ENCODE data around the gene SENP3. TPM values are rescaled to one million over a fixed set of nuclear protein-coding genes. Genes with fewer than 3 reads are reported as not detected.

SENP3 gene
- total and polyA plus RNA-seq, 2 of the 13 experiments (the other 11 are each of a cell fraction or from before 2014, with no cell fraction given), result 55.8 to 75.4 TPM

DNA sequence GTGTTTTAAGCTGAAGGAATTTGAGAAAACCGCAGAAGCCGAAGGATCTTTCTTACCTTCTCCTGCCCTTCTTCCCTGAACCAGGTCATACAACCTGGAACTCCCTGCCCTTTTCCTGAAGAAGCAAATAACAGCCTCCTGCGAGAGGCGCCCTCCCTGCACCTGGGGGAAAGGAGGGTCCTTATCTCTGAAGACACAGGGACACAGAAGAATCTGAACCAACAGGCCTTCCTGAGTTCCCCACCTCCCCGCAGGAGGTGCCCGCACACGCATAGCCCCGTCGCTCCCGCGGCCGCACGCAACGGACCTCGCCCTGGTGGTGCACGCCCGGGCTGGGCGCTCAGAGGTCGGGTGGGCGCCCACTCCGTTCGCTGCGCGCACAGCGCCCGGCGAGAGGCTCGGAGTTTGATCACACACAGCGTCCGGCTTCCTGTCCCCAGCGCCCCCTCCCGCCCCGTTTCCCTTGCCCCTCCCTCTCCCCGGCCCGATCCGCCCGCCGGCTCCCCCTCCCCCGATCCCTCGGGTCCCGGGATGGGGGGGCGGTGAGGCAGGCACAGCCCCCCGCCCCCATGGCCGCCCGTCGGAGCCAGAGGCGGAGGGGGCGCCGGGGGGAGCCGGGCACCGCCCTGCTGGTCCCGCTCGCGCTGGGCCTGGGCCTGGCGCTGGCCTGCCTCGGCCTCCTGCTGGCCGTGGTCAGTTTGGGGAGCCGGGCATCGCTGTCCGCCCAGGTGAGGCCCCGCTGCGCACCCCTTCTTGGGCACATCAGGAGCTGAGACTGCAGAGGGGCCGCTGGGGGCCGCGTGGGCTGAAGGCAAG lies 12.9 kb upstream of the SENP3 start, which contains the start of gene TNFSF12 (continued):
- TF ChIP-seq, protein P1, sequence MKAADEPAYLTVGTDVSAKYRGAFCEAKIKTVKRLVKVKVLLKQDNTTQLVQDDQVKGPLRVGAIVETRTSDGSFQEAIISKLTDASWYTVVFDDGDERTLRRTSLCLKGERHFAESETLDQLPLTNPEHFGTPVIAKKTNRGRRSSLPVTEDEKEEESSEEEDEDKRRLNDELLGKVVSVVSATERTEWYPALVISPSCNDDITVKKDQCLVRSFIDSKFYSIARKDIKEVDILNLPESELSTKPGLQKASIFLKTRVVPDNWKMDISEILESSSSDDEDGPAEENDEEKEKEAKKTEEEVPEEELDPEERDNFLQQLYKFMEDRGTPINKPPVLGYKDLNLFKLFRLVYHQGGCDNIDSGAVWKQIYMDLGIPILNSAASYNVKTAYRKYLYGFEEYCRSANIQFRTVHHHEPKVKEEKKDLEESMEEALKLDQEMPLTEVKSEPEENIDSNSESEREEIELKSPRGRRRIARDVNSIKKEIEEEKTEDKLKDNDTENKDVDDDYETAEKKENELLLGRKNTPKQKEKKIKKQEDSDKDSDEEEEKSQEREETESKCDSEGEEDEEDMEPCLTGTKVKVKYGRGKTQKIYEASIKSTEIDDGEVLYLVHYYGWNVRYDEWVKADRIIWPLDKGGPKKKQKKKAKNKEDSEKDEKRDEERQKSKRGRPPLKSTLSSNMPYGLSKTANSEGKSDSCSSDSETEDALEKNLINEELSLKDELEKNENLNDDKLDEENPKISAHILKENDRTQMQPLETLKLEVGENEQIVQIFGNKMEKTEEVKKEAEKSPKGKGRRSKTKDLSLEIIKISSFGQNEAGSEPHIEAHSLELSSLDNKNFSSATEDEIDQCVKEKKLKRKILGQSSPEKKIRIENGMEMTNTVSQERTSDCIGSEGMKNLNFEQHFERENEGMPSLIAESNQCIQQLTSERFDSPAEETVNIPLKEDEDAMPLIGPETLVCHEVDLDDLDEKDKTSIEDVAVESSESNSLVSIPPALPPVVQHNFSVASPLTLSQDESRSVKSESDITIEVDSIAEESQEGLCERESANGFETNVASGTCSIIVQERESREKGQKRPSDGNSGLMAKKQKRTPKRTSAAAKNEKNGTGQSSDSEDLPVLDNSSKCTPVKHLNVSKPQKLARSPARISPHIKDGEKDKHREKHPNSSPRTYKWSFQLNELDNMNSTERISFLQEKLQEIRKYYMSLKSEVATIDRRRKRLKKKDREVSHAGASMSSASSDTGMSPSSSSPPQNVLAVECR (CRISPR knock-in tag; IDR thresholded peaks at IDR 0.05; ENCODE audit: borderline replicate concordance), result 0 out of 2 replicates have a peak, but pooled peaks have one; percentile 10
- no peak for TF ChIP-seq SNAI1 (CRISPR knock-in tag; IDR thresholded peaks at IDR 0.05; ENCODE audit: borderline replicate concordance)
- TF ChIP-seq ZNF383 (CRISPR knock-in tag; IDR thresholded peaks at IDR 0.05; ENCODE audit: borderline replicate concordance), result no peak
- no peak for TF ChIP-seq ZNF367 (CRISPR knock-in tag; IDR thresholded peaks at IDR 0.05; ENCODE audit: borderline replicate concordance)
- no peak for TF ChIP-seq MIER3 (CRISPR knock-in tag; IDR thresholded peaks at IDR 0.05; ENCODE audit: borderline replicate concordance)
- TF ChIP-seq GABPB1 (CRISPR knock-in tag; IDR thresholded peaks at IDR 0.05), result peak; percentile 62; the same call in 1 of the 2 replicates
- TF ChIP-seq ZNF563 (CRISPR knock-in tag; IDR thresholded peaks at IDR 0.05), result no peak
- TF ChIP-seq MXD4 (CRISPR knock-in tag; IDR thresholded peaks at IDR 0.05), result 0 out of 2 replicates have a peak, but pooled peaks have one; percentile 28
- TF ChIP-seq KDM5A (IDR thresholded peaks at IDR 0.05; ENCODE audit: borderline replicate concordance, low read length), result no peak
- TF ChIP-seq SP5 (CRISPR knock-in tag; IDR thresholded peaks at IDR 0.05; ENCODE audit: borderline replicate concordance, low read depth), result peak; percentile 45; the same call in 1 of the 2 replicates
- TF ChIP-seq, protein P2, sequence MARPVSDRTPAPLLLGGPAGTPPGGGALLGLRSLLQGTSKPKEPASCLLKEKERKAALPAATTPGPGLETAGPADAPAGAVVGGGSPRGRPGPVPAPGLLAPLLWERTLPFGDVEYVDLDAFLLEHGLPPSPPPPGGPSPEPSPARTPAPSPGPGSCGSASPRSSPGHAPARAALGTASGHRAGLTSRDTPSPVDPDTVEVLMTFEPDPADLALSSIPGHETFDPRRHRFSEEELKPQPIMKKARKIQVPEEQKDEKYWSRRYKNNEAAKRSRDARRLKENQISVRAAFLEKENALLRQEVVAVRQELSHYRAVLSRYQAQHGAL (CRISPR knock-in tag; IDR thresholded peaks at IDR 0.05; ENCODE audit: not compliant biosample characterization), result no peak
- 0 out of 2 replicates have a peak, but pooled peaks have one; percentile 15 for TF ChIP-seq ZNF501 (CRISPR knock-in tag; IDR thresholded peaks at IDR 0.05)
- TF ChIP-seq, protein P3, sequence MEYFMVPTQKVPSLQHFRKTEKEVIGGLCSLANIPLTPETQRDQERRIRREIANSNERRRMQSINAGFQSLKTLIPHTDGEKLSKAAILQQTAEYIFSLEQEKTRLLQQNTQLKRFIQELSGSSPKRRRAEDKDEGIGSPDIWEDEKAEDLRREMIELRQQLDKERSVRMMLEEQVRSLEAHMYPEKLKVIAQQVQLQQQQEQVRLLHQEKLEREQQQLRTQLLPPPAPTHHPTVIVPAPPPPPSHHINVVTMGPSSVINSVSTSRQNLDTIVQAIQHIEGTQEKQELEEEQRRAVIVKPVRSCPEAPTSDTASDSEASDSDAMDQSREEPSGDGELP (IDR thresholded peaks at IDR 0.05; ENCODE audit: borderline replicate concordance, low read depth), result no peak
- peak; percentile 53; the same call in 1 of the 2 replicates for TF ChIP-seq ZSCAN31 (CRISPR knock-in tag; IDR thresholded peaks at IDR 0.05; ENCODE audit: low read depth)
- TF ChIP-seq, protein P4, sequence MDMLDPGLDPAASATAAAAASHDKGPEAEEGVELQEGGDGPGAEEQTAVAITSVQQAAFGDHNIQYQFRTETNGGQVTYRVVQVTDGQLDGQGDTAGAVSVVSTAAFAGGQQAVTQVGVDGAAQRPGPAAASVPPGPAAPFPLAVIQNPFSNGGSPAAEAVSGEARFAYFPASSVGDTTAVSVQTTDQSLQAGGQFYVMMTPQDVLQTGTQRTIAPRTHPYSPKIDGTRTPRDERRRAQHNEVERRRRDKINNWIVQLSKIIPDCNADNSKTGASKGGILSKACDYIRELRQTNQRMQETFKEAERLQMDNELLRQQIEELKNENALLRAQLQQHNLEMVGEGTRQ (IDR thresholded peaks at IDR 0.05; ENCODE audit: low read depth, low read length), result no peak
- TF ChIP-seq, protein P4 (CRISPR knock-in tag; IDR thresholded peaks at IDR 0.05; ENCODE audit: borderline replicate concordance), result no peak
- no peak for TF ChIP-seq ZNF703 (CRISPR knock-in tag; IDR thresholded peaks at IDR 0.05; ENCODE audit: borderline replicate concordance)
